ENCODE data around the gene SIN3A. TPM values are rescaled to one million over a fixed set of nuclear protein-coding genes. Genes with fewer than 3 reads are reported as not detected.

The SIN3A gene
- 24.6 and 25.7 TPM in 2 replicates for total RNA-seq

GRCh38 chr15:75451674-75452363 lies at the start of gene SIN3A:
Gene SIN3A (minus strand): TSS chr15:75451690. CDS start chr15:75430375, 21,315 bp downstream.

GRCh38 chr15:75367913-75368688 lies 83.4 kb downstream of the SIN3A start, which contains the start of gene MAN2C1:
Gene MAN2C1 (minus strand): TSS chr15:75368607. CDS start chr15:75368583, 24 bp downstream.

GRCh38 chr15:75346796-75347221 lies 104.7 kb downstream of the SIN3A start, which contains the start of gene NEIL1:
Gene NEIL1 (plus strand): TSS chr15:75347039. CDS start chr15:75348906, 1,867 bp downstream.

GRCh38 chr15:75335705-75336355 lies 115.7 kb downstream of the SIN3A start, which contains the start of gene COMMD4:
Gene COMMD4 (plus strand): TSS chr15:75336063. CDS start chr15:75336090, 27 bp downstream.

Other genes with a start within 250 kb of the SIN3A start
- 10.1 and 10.8 TPM in 2 replicates for gene C15orf39, start 249.8 kb downstream of the SIN3A start, total RNA-seq
- gene GOLGA6C, start 193.4 kb downstream of the SIN3A start, total RNA-seq, result not detected in 2 replicates
- not detected in 2 replicates for gene GOLGA6D, start 168.9 kb downstream of the SIN3A start, total RNA-seq
- 156 and 191 TPM in 2 replicates for gene COMMD4, start 115.6 kb downstream of the SIN3A start, total RNA-seq
- under 0.01 and 5.3 TPM in 2 replicates for gene NEIL1, start 104.7 kb downstream of the SIN3A start, total RNA-seq
- gene MAN2C1, start 83.1 kb downstream of the SIN3A start, total RNA-seq, result 69.8 and 85.9 TPM in 2 replicates
- gene PTPN9, start 127.6 kb upstream of the SIN3A start, total RNA-seq, result 15.6 and 22.0 TPM in 2 replicates
- 23.9 and 33.5 TPM in 2 replicates for gene SNUPN, start 174.0 kb upstream of the SIN3A start, total RNA-seq
- gene IMP3, start 188.5 kb upstream of the SIN3A start, total RNA-seq, result 67.5 and 73.5 TPM in 2 replicates
- 20.0 and 26.2 TPM in 2 replicates for gene SNX33, start 196.2 kb upstream of the SIN3A start, total RNA-seq